GM10266 (cell line): ENCODE measurements around the gene KDM3B.
"Not testable (repeated sequence)": the region's sequence is repeated elsewhere in the genome, so short reads cannot be mapped to it uniquely, and the experiment has no call there.

ENCODE experiments used
- DNase-seq: peaks from one replicate; pipeline ENCODE4 v3.0.0; 2012; ENCODE audit errors: extremely low spot score
- TF ChIP-seq, protein P1 (sequence below): IDR thresholded peaks from 2 replicates; pipeline ENCODE4 v1.5.1; 2012; ENCODE audit warnings: mild to moderate bottlenecking, low read depth; ENCODE audit not compliant: control insufficient read depth, insufficient read depth; ENCODE audit errors: missing control alignments

KDM3B gene

GRCh38 chr5:138408023-138408422 lies 55.5 kb downstream of the KDM3B start:
- TF ChIP-seq, protein P1, sequence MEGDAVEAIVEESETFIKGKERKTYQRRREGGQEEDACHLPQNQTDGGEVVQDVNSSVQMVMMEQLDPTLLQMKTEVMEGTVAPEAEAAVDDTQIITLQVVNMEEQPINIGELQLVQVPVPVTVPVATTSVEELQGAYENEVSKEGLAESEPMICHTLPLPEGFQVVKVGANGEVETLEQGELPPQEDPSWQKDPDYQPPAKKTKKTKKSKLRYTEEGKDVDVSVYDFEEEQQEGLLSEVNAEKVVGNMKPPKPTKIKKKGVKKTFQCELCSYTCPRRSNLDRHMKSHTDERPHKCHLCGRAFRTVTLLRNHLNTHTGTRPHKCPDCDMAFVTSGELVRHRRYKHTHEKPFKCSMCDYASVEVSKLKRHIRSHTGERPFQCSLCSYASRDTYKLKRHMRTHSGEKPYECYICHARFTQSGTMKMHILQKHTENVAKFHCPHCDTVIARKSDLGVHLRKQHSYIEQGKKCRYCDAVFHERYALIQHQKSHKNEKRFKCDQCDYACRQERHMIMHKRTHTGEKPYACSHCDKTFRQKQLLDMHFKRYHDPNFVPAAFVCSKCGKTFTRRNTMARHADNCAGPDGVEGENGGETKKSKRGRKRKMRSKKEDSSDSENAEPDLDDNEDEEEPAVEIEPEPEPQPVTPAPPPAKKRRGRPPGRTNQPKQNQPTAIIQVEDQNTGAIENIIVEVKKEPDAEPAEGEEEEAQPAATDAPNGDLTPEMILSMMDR, result no peak
- DNase-seq, result peak; percentile 48

GRCh38 chr5:138410996-138411640 lies 58.6 kb downstream of the KDM3B start:
- not testable (repeated sequence) for DNase-seq
- TF ChIP-seq, protein P1, result peak; percentile 41

DNA sequence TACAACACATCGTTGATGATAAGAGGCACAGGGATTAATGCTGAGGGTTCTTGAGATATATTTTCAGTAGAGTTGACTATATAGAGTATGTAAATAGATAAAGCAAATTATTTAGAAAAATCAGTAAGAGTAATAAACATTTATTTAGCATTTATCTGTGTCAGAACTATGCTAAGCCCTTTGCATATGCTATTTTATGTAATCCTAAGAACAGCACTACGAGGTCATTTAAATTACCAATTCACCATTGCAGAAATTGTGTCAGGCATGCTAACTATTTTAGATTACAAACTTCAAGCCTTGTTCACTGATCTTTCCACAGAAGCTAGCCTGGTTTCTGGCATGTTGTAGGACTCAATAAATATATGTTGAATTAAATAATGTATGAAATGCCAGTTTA lies 66.0 kb downstream of the KDM3B start:
- DNase-seq, result no peak
- TF ChIP-seq, protein P1, result no peak

DNA sequence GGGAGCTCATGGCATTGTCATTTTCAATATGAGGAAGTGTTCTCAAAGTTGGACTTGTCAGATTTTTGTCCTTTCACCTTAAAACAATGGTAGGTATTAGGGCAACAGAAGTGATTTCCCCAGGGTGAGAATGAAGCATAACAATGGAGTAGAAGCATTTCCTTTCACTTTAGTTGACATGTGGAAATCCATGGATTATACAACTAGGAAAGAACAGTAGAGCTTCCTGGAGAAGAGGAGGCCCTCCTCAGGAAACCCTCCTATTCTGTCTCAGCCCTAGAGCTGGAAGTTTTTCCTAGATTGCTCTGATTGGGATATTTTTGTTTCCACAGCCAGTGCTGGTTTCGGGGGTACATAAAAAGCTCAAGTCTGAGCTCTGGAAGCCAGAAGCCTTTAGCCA lies 72.6 kb downstream of the KDM3B start:
- TF ChIP-seq, protein P1, result no peak
- DNase-seq, result no peak

GRCh38 chr5:138435943-138436342 lies 83.5 kb downstream of the KDM3B start:
- TF ChIP-seq, protein P1, result no peak
- no peak for DNase-seq

DNA sequence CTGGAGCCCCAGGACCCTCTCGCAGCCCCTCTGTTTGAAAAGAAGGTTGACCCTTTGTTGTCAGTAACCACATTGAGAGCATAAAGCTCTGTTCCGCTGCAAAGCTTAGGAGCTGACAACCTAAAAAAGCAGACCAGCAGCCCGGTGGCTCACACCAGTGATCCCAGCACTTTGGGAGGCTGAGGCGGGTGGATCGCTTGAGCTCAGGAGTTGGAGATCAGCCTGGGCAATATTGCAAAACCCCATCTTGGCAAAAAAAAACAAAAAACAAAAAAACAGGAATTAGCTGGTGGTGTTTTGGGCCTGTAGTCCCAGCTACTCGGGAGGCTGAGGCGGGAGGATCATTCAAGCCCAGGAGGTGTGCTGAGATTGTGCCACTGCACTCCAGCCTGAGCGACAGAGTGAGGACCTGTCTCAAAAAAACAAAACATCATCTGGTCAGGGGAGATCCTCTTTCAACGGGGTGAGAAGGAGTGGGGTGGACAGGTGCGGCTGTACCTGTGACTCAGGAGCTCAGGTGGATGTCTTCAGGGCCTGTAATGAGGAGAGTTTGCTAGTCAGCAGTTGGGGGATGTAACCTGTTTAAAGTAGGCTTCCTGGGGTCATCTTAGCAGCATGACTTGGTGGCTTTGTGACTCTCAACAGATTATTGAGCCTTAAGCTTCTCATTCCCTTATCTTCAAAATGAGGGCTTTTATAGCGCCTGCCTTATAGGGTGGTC lies 85.7 kb downstream of the KDM3B start:
- no peak for DNase-seq

More for the DNA sequence above, 85.7 kb downstream of the KDM3B start:
- TF ChIP-seq, protein P1, result no peak
